Mesenchymal stem cell (in vitro differentiated cells and primary cell): Measurements from ENCODE around the gene ZNF135.

Experiments
- DNase-seq: peaks from one replicate; pipeline ENCODE4 v3.0.0-alpha.2; 2013
- H2AFZ ChIP-seq: one replicate; pipeline ENCODE4 v1.6.1; 2013; ENCODE audit warnings: low read depth, mild to moderate bottlenecking, control low read depth, inconsistent platforms, low read length, moderate library complexity
- H2AK5ac ChIP-seq: 2 replicates; pipeline ENCODE4 v1.6.1; 2013; ENCODE audit warnings: low read length, moderate library complexity, mild to moderate bottlenecking, inconsistent platforms; ENCODE audit not compliant: severe bottlenecking
- H2BK120ac ChIP-seq: one replicate; pipeline ENCODE4 v1.6.1; 2013; ENCODE audit warnings: low read depth, mild to moderate bottlenecking, inconsistent platforms, low read length, moderate library complexity
- H2BK12ac ChIP-seq, 2 experiments: one replicate each; pipeline ENCODE4 v1.6.1; 2013; ENCODE audit warnings: inconsistent platforms in 2 of 2, low read length in 2 of 2, mild to moderate bottlenecking in 2 of 2, moderate library complexity in 2 of 2, control low read depth in 1 of 2
- H2BK15ac ChIP-seq: one replicate; pipeline ENCODE4 v1.6.1; 2013; ENCODE audit warnings: mild to moderate bottlenecking, low read depth, inconsistent platforms; ENCODE audit not compliant: poor library complexity, severe bottlenecking
- H2BK5ac ChIP-seq: 2 replicates; pipeline ENCODE4 v1.6.1; 2013; ENCODE audit warnings: low read depth, mild to moderate bottlenecking, low read length, control low read depth, inconsistent platforms; ENCODE audit not compliant: poor library complexity, severe bottlenecking
- H3K14ac ChIP-seq, 2 experiments: one replicate each; pipeline ENCODE4 v1.6.1; 2013; ENCODE audit warnings: inconsistent platforms in 2 of 2, low read length in 2 of 2, control low read depth in 1 of 2, mild to moderate bottlenecking in 1 of 2, moderate library complexity in 1 of 2
- H3K18ac ChIP-seq, 2 experiments: one replicate each; pipeline ENCODE4 v1.6.1; 2013; ENCODE audit warnings: inconsistent platforms in 2 of 2, low read length in 2 of 2, control low read depth in 1 of 2, low read depth in 1 of 2, mild to moderate bottlenecking in 1 of 2
- H3K23ac ChIP-seq, 2 experiments: one replicate each; pipeline ENCODE4 v1.6.1; 2013; ENCODE audit warnings: inconsistent platforms in 2 of 2, low read length in 2 of 2, mild to moderate bottlenecking in 2 of 2, moderate library complexity in 2 of 2, control low read depth in 1 of 2
- H3K27ac ChIP-seq: 2 replicates; pipeline ENCODE4 v1.5.1; 2013; ENCODE audit warnings: mild to moderate bottlenecking, moderate library complexity, low read length, control low read depth, inconsistent platforms; ENCODE audit not compliant: poor library complexity, severe bottlenecking
- H3K27me3 ChIP-seq, 2 experiments: 2 replicates each; pipeline versions ENCODE4 v1.6.1 to v1.7.0; 2013; ENCODE audit warnings: low read length in 2 of 2, mild to moderate bottlenecking in 2 of 2, moderate library complexity in 2 of 2, control low read depth in 1 of 2, inconsistent platforms in 1 of 2; ENCODE audit not compliant: control insufficient read depth in 1 of 2, insufficient read depth in 1 of 2
- H3K36me3 ChIP-seq, 2 experiments: 2 replicates each; pipeline versions ENCODE4 v1.6.1 to v1.7.0; 2013; ENCODE audit warnings: low read length in 2 of 2, control low read depth in 1 of 2, inconsistent platforms in 1 of 2, low read depth in 1 of 2, mild to moderate bottlenecking in 1 of 2; ENCODE audit not compliant: insufficient read depth in 2 of 2, control insufficient read depth in 1 of 2
- H3K4ac ChIP-seq, 2 experiments: one replicate each; pipeline ENCODE4 v1.6.1; 2013; ENCODE audit warnings: inconsistent platforms in 2 of 2, low read length in 2 of 2, mild to moderate bottlenecking in 2 of 2, moderate library complexity in 2 of 2, control low read depth in 1 of 2, low read depth in 1 of 2
- H3K4me1 ChIP-seq: 2 replicates; pipeline ENCODE4 v1.6.1; 2013; ENCODE audit warnings: low read depth, low read length, control low read depth; ENCODE audit not compliant: control insufficient read depth, insufficient read depth
- H3K4me2 ChIP-seq: 2 replicates; pipeline ENCODE4 v1.6.1; 2013; ENCODE audit warnings: low read length, mild to moderate bottlenecking, inconsistent platforms; ENCODE audit not compliant: poor library complexity, severe bottlenecking
- H3K4me3 ChIP-seq, 2 experiments: 2 replicates each; pipeline versions ENCODE4 v1.5.1 to v1.7.0; 2013; ENCODE audit warnings: low read length in 2 of 2, mild to moderate bottlenecking in 2 of 2, control low read depth in 1 of 2, low read depth in 1 of 2; ENCODE audit not compliant: insufficient read depth in 1 of 2
- H3K79me1 ChIP-seq: replicated peaks from 2 replicates; pipeline ENCODE4 v1.6.1; 2013; ENCODE audit warnings: mild to moderate bottlenecking, control low read depth, low read length, inconsistent platforms; ENCODE audit not compliant: poor library complexity, severe bottlenecking
- H3K9ac ChIP-seq: 2 replicates; pipeline ENCODE4 v1.7.0; 2013; ENCODE audit warnings: mild to moderate bottlenecking, low read length, moderate library complexity
- H3K9me3 ChIP-seq: 2 replicates; pipeline ENCODE4 v1.7.0; 2013; ENCODE audit warnings: mild to moderate bottlenecking, low read length; ENCODE audit not compliant: control insufficient read depth
- H4K8ac ChIP-seq: one replicate; pipeline ENCODE4 v1.6.1; 2013; ENCODE audit warnings: inconsistent platforms, mild to moderate bottlenecking, low read length, moderate library complexity
- H4K91ac ChIP-seq: one replicate; pipeline ENCODE4 v1.6.1; 2013; ENCODE audit warnings: mild to moderate bottlenecking, low read length, inconsistent platforms
- WGBS: methylation state at CpG from one replicate; pipeline ENCODE4 v1.1.7; 2013; ENCODE audit warnings: mixed read lengths; 5-methylcytosine and 5-hydroxymethylcytosine counted together

The ZNF135 gene

GRCh38 chr19:58086825-58087710 lies 28.0 kb downstream of the ZNF135 start:
- no peak for DNase-seq
- Histone ChIP-seq H3K4me1 (no peaks in the 10 kb centered on the region), H2AFZ (no peak overlapping the region), H2BK5ac (no peak overlapping the region), H2BK15ac (no peak overlapping the region), H3K9me3 (peaks cover 54% of the 10 kb centered on the region), H4K91ac (peak overlapping the region; percentile 34), H4K8ac (no peak overlapping the region), H3K27me3 (no peaks in the 10 kb centered on the region), H3K79me1 (no peaks in the 10 kb centered on the region), H2BK120ac (no peak overlapping the region), H2AK5ac (no peak overlapping the region), H2BK12ac (no peak overlapping the region), H3K27ac (no peak overlapping the region), H3K4ac (no peak overlapping the region), H3K23ac (no peak overlapping the region), H3K9ac (no peak overlapping the region), H3K18ac (no peak overlapping the region), H3K36me3 (peaks cover 35 to 66% of the 10 kb centered on the region in 2 experiments), H3K14ac (no peak overlapping the region), H3K4me3 (no peak overlapping the region), H3K4me2 (no peak overlapping the region)
- 96% methylated on average over 21 of the region's 23 CpGs for WGBS

GRCh38 chr19:58088521-58089052 lies 29.5 kb downstream of the ZNF135 start:
- no peak overlapping the region for H3K18ac ChIP-seq
- H3K27ac ChIP-seq = no peak overlapping the region
- no peak overlapping the region for H2BK12ac ChIP-seq
- no peaks in the 10 kb centered on the region for H3K27me3 ChIP-seq
- H3K23ac ChIP-seq = no peak overlapping the region
- peaks cover 30 to 72% of the 10 kb centered on the region in 2 experiments for H3K36me3 ChIP-seq
- H3K4ac ChIP-seq = no peak overlapping the region
- no peak overlapping the region for H2AK5ac ChIP-seq
- H2BK15ac ChIP-seq = no peak overlapping the region
- H3K14ac ChIP-seq = no peak overlapping the region
- no peak for DNase-seq
- H3K9ac ChIP-seq = no peak overlapping the region
- H3K79me1 ChIP-seq = peaks cover 4% of the 10 kb centered on the region
- no peak overlapping the region for H2BK5ac ChIP-seq
- no peak overlapping the region for H3K4me2 ChIP-seq
- H4K91ac ChIP-seq = no peak overlapping the region
- peaks cover 54% of the 10 kb centered on the region for H3K9me3 ChIP-seq
- WGBS = 93% methylated on average over 13 of the region's 13 CpGs
- no peak overlapping the region for H3K4me3 ChIP-seq
- H2AFZ ChIP-seq = no peak overlapping the region
- H4K8ac ChIP-seq = no peak overlapping the region
- peaks cover 1% of the 10 kb centered on the region for H3K4me1 ChIP-seq
- no peak overlapping the region for H2BK120ac ChIP-seq

GRCh38 chr19:58089846-58090245 lies 30.8 kb downstream of the ZNF135 start:
- Histone ChIP-seq H3K14ac (no peak overlapping the region), H4K91ac (no peak overlapping the region), H3K27ac (no peak overlapping the region), H2BK12ac (no peak overlapping the region), H3K79me1 (peaks cover 7% of the 10 kb centered on the region), H3K36me3 (peaks cover 23 to 66% of the 10 kb centered on the region in 2 experiments), H2AFZ (no peak overlapping the region), H3K18ac (no peak overlapping the region), H2AK5ac (no peak overlapping the region), H3K9ac (no peak overlapping the region), H3K23ac (no peak overlapping the region), H3K4me3 (no peak overlapping the region), H2BK5ac (no peak overlapping the region), H3K27me3 (no peaks in the 10 kb centered on the region), H4K8ac (no peak overlapping the region), H2BK15ac (no peak overlapping the region), H3K4me2 (no peak overlapping the region), H3K4ac (no peak overlapping the region), H2BK120ac (no peak overlapping the region), H3K4me1 (peaks cover 1% of the 10 kb centered on the region), H3K9me3 (peaks cover 44% of the 10 kb centered on the region)
- 91% methylated on average over 16 of the region's 16 CpGs for WGBS
- DNase-seq = no peak

GRCh38 chr19:58091251-58091995 lies 32.3 kb downstream of the ZNF135 start:
- Histone ChIP-seq H3K27me3 (no peaks in the 10 kb centered on the region), H3K4me1 (peaks cover 1% of the 10 kb centered on the region), H3K27ac (no peak overlapping the region), H3K4ac (no peak overlapping the region), H2BK12ac (no peak overlapping the region), H3K79me1 (peaks cover 21% of the 10 kb centered on the region), H4K91ac (no peak overlapping the region), H3K4me2 (no peak overlapping the region), H3K18ac (no peak overlapping the region), H3K14ac (no peak overlapping the region), H3K4me3 (no peak overlapping the region), H2AFZ (no peak overlapping the region), H2BK120ac (no peak overlapping the region), H3K9ac (no peak overlapping the region), H3K36me3 (peaks cover 16 to 66% of the 10 kb centered on the region in 2 experiments), H2AK5ac (no peak overlapping the region), H3K23ac (no peak overlapping the region), H4K8ac (no peak overlapping the region), H2BK15ac (no peak overlapping the region), H3K9me3 (peaks cover 54% of the 10 kb centered on the region), H2BK5ac (no peak overlapping the region)
- DNase-seq = no peak
- WGBS = 86% methylated on average over 11 of the region's 11 CpGs
